ENCODE results near the gene PXDN.

The PXDN gene

DNA sequence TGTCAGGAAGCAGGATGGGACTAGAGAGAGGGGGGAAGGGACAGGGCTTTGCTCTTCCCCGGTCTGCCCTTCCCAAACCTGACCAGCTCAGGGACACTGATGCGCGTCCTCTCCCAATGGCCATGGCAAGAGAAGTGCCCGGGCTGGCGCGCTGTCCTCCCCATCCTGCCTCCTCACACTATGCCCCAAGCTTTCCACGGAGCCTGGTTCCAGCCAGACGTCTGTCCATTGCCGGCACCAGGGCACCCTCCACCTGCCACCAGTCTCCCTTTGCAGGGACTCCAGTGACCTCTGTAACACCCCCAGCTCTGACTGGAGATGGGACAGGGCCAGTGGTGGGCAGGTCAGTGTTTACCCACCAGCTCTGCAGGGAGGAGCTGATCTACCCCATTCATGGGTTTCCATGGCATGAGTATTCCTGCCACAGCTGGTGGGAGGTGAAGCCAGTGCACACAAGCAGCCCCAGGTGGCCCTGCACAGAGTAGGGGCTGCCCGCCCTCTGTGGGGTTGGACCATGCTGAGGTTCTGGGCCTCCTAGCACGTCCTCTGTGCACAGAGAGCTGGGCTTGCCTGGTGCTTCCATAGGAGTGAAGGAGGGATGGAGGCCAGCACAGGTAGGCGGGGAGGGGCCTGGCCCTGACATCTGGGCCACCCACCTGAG is 109.5 kb downstream of the PXDN start:
- Mint-ChIP-seq H3K27me3 (ENCODE audit: low read depth, poor library complexity) (no peaks in the 10 kb centered on the region), H3K36me3 (ENCODE audit: low read depth) (peaks cover 63% of the 10 kb centered on the region)

DNA sequence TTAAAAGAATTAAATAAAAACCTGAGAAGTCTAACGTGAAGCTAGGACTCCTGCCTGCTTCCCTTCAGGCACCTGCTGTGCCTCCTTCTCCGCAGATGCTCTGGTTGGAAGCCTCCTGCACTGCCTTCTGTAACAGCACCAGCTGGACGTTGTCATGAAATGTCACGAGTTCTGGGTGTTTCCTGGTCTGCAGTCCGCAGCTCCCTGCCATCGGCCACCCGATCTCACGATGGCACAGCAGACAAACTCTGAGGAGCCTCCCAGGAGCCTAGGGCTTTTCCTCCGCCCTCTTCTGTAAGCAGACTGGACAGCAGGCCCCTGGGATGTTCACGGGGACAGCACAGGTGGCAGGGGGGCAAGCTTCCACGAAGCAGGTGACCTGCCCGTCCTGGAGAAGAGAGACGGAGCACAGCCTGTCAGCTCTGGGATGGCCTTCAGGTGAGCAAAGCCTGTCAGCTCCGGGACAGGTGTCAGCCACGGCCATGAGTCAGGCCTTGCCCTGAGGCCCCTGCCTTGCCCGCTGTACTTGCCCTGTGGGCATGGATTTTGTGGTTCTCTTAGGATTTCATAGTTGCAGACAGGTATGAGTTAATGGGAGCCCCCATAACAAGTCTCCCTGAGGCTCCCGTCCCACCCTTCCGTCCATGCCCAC is 110.3 kb downstream of the PXDN start:
- Mint-ChIP-seq H3K4me3 (no peak overlapping the region), H3K27me3 (ENCODE audit: low read depth, poor library complexity) (no peaks in the 10 kb centered on the region), H3K9me3 (peaks cover 16% of the 10 kb centered on the region), H3K27ac (no peak overlapping the region), H3K4me1 (peaks cover 7% of the 10 kb centered on the region), H3K36me3 (ENCODE audit: low read depth) (peaks cover 71% of the 10 kb centered on the region)
- TF ChIP-seq, protein P1, sequence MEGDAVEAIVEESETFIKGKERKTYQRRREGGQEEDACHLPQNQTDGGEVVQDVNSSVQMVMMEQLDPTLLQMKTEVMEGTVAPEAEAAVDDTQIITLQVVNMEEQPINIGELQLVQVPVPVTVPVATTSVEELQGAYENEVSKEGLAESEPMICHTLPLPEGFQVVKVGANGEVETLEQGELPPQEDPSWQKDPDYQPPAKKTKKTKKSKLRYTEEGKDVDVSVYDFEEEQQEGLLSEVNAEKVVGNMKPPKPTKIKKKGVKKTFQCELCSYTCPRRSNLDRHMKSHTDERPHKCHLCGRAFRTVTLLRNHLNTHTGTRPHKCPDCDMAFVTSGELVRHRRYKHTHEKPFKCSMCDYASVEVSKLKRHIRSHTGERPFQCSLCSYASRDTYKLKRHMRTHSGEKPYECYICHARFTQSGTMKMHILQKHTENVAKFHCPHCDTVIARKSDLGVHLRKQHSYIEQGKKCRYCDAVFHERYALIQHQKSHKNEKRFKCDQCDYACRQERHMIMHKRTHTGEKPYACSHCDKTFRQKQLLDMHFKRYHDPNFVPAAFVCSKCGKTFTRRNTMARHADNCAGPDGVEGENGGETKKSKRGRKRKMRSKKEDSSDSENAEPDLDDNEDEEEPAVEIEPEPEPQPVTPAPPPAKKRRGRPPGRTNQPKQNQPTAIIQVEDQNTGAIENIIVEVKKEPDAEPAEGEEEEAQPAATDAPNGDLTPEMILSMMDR (IDR thresholded peaks at IDR 0.05): no peak
- no peak for DNase-seq

More for the DNA sequence above, 109.5 kb downstream of the PXDN start:
- TF ChIP-seq, protein P1 (IDR thresholded peaks at IDR 0.05): no peak
- H3K9me3 Mint-ChIP-seq: peaks cover 8% of the 10 kb centered on the region
- H3K4me3 Mint-ChIP-seq: no peak overlapping the region
- no peak for DNase-seq
- peaks cover 7% of the 10 kb centered on the region for H3K4me1 Mint-ChIP-seq
- no peak overlapping the region for H3K27ac Mint-ChIP-seq

DNA sequence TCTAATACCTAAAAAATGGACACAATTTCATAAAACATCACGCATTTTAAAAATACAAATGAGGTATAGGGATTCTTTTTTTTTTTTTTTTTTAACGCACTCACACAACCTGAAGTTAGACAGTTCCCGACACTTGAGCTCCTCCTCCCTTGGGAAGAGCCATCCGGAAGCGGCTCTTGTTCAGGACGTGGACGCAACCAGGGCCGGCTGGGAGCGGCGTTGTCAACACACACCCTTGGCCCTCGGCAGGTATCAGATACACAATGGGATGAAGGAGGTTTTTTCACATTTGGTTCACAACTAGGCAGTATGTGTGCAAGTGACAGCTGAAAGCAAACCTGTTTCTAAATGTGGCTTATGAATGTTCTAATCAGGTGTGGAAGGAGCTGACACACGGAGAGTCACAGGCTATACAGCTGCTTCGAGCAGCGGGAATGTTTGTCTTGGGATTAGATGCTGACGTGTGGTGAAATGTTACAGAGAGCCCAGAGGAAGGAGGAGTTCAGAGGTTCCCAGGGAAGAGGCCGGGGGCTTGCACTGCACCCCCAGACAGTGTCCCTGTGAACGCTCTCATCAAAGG is 111.1 kb downstream of the PXDN start:
- TF ChIP-seq, protein P1 (IDR thresholded peaks at IDR 0.05): no peak
- peak overlapping the region; percentile 87 for H3K27ac Mint-ChIP-seq
- H3K36me3 Mint-ChIP-seq (ENCODE audit: low read depth): peaks cover 76% of the 10 kb centered on the region
- no peaks in the 10 kb centered on the region for H3K27me3 Mint-ChIP-seq (ENCODE audit: low read depth, poor library complexity)
- H3K9me3 Mint-ChIP-seq: peaks cover 20% of the 10 kb centered on the region
- H3K4me1 Mint-ChIP-seq: peaks cover 7% of the 10 kb centered on the region
- no peak overlapping the region for H3K4me3 Mint-ChIP-seq
- no peak for DNase-seq

DNA sequence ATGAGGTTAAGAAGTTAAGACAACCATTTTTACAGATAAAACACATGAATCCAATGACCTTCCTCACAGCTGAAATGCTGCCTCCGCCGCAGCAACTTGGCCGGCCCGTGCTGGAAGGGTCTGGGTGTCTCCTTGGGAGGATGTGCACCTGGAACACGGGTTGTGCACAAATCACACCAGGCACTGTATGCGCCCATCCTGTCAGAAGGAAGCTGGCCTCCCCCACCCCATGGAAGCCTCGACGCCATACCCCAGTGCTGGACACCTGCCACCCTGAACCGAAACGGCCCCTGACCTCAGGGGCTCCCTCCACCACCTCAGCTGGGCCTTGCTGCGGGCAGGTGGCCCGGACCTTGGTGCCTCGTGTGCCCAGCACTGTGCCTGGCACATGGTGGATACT is 111.8 kb downstream of the PXDN start:
- TF ChIP-seq, protein P1 (IDR thresholded peaks at IDR 0.05): no peak
- peaks cover 7% of the 10 kb centered on the region for H3K4me1 Mint-ChIP-seq
- no peaks in the 10 kb centered on the region for H3K27me3 Mint-ChIP-seq (ENCODE audit: low read depth, poor library complexity)
- H3K36me3 Mint-ChIP-seq (ENCODE audit: low read depth): peaks cover 77% of the 10 kb centered on the region
- H3K9me3 Mint-ChIP-seq: peaks cover 20% of the 10 kb centered on the region
- no peak for DNase-seq
- H3K4me3 Mint-ChIP-seq: no peak overlapping the region
- H3K27ac Mint-ChIP-seq: no peak overlapping the region

DNA sequence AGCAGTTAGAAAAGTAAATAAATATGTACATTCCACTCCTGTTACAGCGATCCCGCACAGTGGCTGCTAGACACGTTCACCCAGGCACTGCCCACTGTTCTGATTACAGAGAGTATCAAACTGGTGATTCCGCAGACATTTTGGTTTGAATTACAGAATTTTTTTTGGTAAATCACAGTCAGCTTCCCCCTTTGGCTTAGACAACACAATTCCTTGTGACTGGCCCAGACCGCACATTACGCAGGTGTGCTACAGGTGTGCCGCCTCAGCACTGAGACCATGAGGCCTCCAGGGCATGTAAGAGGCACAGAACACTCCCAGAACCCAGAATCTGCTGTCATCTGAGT is 112.3 kb downstream of the PXDN start:
- Mint-ChIP-seq H3K4me3 (no peak overlapping the region), H3K4me1 (peaks cover 10% of the 10 kb centered on the region), H3K27ac (no peak overlapping the region), H3K36me3 (ENCODE audit: low read depth) (peaks cover 72% of the 10 kb centered on the region), H3K27me3 (ENCODE audit: low read depth, poor library complexity) (no peaks in the 10 kb centered on the region), H3K9me3 (peaks cover 20% of the 10 kb centered on the region)
- no peak for DNase-seq
- TF ChIP-seq, protein P1 (IDR thresholded peaks at IDR 0.05): no peak
